Neuronal stem cell (in vitro differentiated cells): Measurements from ENCODE around the gene SIVA1.

Source experiments
- DNase-seq: peaks from one replicate; pipeline ENCODE4 v3.0.0-alpha.2; 2013; ENCODE audit warnings: low spot score
- H2AFZ ChIP-seq: one replicate; pipeline ENCODE4 v1.6.1; 2013; ENCODE audit warnings: mild to moderate bottlenecking, low read length, inconsistent platforms
- H2AK5ac ChIP-seq: 2 replicates; pipeline ENCODE4 v1.6.1; 2013; ENCODE audit warnings: low read depth, mild to moderate bottlenecking, inconsistent platforms, low read length, moderate library complexity, mixed read lengths
- H2BK120ac ChIP-seq: 2 replicates; pipeline ENCODE4 v1.6.1; 2013; ENCODE audit warnings: low read depth, mild to moderate bottlenecking, inconsistent platforms, low read length, moderate library complexity, mixed read lengths
- H2BK12ac ChIP-seq: one replicate; pipeline ENCODE4 v1.6.1; 2013; ENCODE audit warnings: low read length, inconsistent platforms
- H2BK15ac ChIP-seq: 2 replicates; pipeline ENCODE4 v1.6.1; 2013; ENCODE audit warnings: mild to moderate bottlenecking, low read length, inconsistent platforms, mixed read lengths
- H2BK5ac ChIP-seq: one replicate; pipeline ENCODE4 v1.6.1; 2013; ENCODE audit warnings: inconsistent platforms, mild to moderate bottlenecking, low read length, moderate library complexity
- H3K14ac ChIP-seq: one replicate; pipeline ENCODE4 v1.6.1; 2013; ENCODE audit warnings: low read length, inconsistent platforms
- H3K18ac ChIP-seq: 2 replicates; pipeline ENCODE4 v1.6.1; 2013; ENCODE audit warnings: low read length, inconsistent platforms
- H3K23ac ChIP-seq: 2 replicates; pipeline ENCODE4 v1.6.1; 2013; ENCODE audit warnings: low read depth, mild to moderate bottlenecking, mixed read lengths, low read length, inconsistent platforms; ENCODE audit not compliant: poor library complexity
- H3K27ac ChIP-seq: replicated peaks from 3 replicates; pipeline ENCODE4 v1.5.1; 2013; ENCODE audit warnings: low read length, inconsistent platforms
- H3K27me3 ChIP-seq, 3 experiments: 2 replicates each; pipeline ENCODE4 v1.6.1; 2013; ENCODE audit warnings: low read length in 3 of 3, mild to moderate bottlenecking in 2 of 3, inconsistent platforms in 1 of 3, low read depth in 1 of 3, mixed read lengths in 1 of 3, moderate library complexity in 1 of 3; ENCODE audit not compliant: control insufficient read depth in 3 of 3, insufficient read depth in 3 of 3
- H3K36me3 ChIP-seq, 2 donors: replicated peaks in 1 of 2; 2 replicates each; pipeline ENCODE4 v1.6.1; 2013; ENCODE audit warnings: low read length in 2 of 2; ENCODE audit not compliant: control insufficient read depth in 2 of 2, insufficient read depth in 2 of 2
- H3K4ac ChIP-seq: 2 replicates; pipeline ENCODE4 v1.6.1; 2013; ENCODE audit warnings: inconsistent platforms, mild to moderate bottlenecking, low read length, moderate library complexity
- H3K4me1 ChIP-seq, 2 donors: 1 replicate in 1 of 2; 2 replicates in 1 of 2; pipeline ENCODE4 v1.6.1; 2013; ENCODE audit warnings: low read length in 2 of 2, low read depth in 1 of 2; ENCODE audit not compliant: control insufficient read depth in 2 of 2, insufficient read depth in 1 of 2
- H3K4me2 ChIP-seq: one replicate; pipeline ENCODE4 v1.6.1; 2013; ENCODE audit warnings: mild to moderate bottlenecking, low read length, inconsistent platforms; ENCODE audit not compliant: insufficient read depth, poor library complexity, severe bottlenecking
- H3K4me3 ChIP-seq, 2 donors: 2 replicates each; pipeline ENCODE4 v1.5.1; 2013; ENCODE audit warnings: low read length in 2 of 2, mild to moderate bottlenecking in 2 of 2, inconsistent platforms in 1 of 2, moderate library complexity in 1 of 2
- H3K79me1 ChIP-seq: one replicate; pipeline ENCODE4 v1.6.1; 2013; ENCODE audit warnings: low read depth, mild to moderate bottlenecking, inconsistent platforms, low read length, moderate library complexity
- H3K9ac ChIP-seq: one replicate; pipeline ENCODE4 v1.6.1; 2013; ENCODE audit warnings: mild to moderate bottlenecking, low read depth, low read length, inconsistent platforms; ENCODE audit not compliant: poor library complexity
- H3K9me3 ChIP-seq, 2 donors: replicated peaks in 1 of 2; 2 replicates each; pipeline versions ENCODE3 to v1.6.1; 2013; ENCODE audit warnings: low read length in 2 of 2, mild to moderate bottlenecking in 2 of 2, inconsistent platforms in 1 of 2, low read depth in 1 of 2, mixed read lengths in 1 of 2, moderate library complexity in 1 of 2; ENCODE audit not compliant: control insufficient read depth in 2 of 2, insufficient read depth in 1 of 2
- H4K8ac ChIP-seq: one replicate; pipeline ENCODE4 v1.6.1; 2013; ENCODE audit warnings: low read depth, mild to moderate bottlenecking, inconsistent platforms, low read length, moderate library complexity
- H4K91ac ChIP-seq: one replicate; pipeline ENCODE4 v1.6.1; 2013; ENCODE audit warnings: low read length, low read depth, mild to moderate bottlenecking, inconsistent platforms; ENCODE audit not compliant: poor library complexity
- WGBS, 2 donors: extraction: QIAGEN DNeasy Blood & Tissue Kit; methylation state at CpG; one replicate each; pipeline ENCODE4 v1.1.7; 2013; ENCODE audit warnings: missing lambda C conversion rate in 2 of 2, mixed read lengths in 1 of 2; ENCODE audit not compliant: insufficient read length in 2 of 2, insufficient replicate concordance in 1 of 2; ENCODE audit errors: extremely low coverage in 2 of 2; 5-methylcytosine and 5-hydroxymethylcytosine counted together

SIVA1 gene

GRCh38 chr14:104806625-104807465, 53.9 kb downstream of the SIVA1 start:
- H3K4ac ChIP-seq = no peak overlapping the region
- H3K36me3 ChIP-seq = no peaks in the 10 kb centered on the region
- H2BK120ac ChIP-seq = no peak overlapping the region
- no peak overlapping the region for H2BK5ac ChIP-seq
- no peak for DNase-seq
- H3K4me2 ChIP-seq = no peak overlapping the region
- no peak overlapping the region for H3K27ac ChIP-seq
- no peak overlapping the region for H3K14ac ChIP-seq
- no peak overlapping the region for H4K91ac ChIP-seq
- no peak overlapping the region for H2AFZ ChIP-seq
- WGBS, 2 donors = no CpG with 5 or more reads among the region's 10 CpGs
- no peak overlapping the region for H3K9ac ChIP-seq
- H3K9me3 ChIP-seq = no peaks in the 10 kb centered on the region
- peak overlapping the region; percentile 43 for H4K8ac ChIP-seq
- peaks cover 7 to 18% (median 13%) of the 10 kb centered on the region in 3 experiments for H3K27me3 ChIP-seq
- peak overlapping the region; percentile 47 for H3K23ac ChIP-seq
- no peak overlapping the region for H3K18ac ChIP-seq
- H2AK5ac ChIP-seq = no peak overlapping the region
- peaks cover 5% of the 10 kb centered on the region for H3K79me1 ChIP-seq
- H2BK15ac ChIP-seq = no peak overlapping the region
- peaks cover 0 to 6% of the 10 kb centered on the region in 2 donors for H3K4me1 ChIP-seq
- H2BK12ac ChIP-seq = no peak overlapping the region
- H3K4me3 ChIP-seq = no peak overlapping the region

GRCh38 chr14:104808456-104808855, 55.5 kb downstream of the SIVA1 start:
- Histone ChIP-seq H3K36me3 (peaks cover 0 to 2% of the 10 kb centered on the region in 2 donors), H3K27me3 (peaks cover 0 to 3% (median 0%) of the 10 kb centered on the region in 3 experiments), H3K4me2 (no peak overlapping the region), H4K8ac (no peak overlapping the region), H3K4ac (no peak overlapping the region), H3K23ac (no peak overlapping the region), H2BK12ac (no peak overlapping the region), H3K9me3 (no peaks in the 10 kb centered on the region), H2BK120ac (no peak overlapping the region), H3K14ac (no peak overlapping the region), H3K79me1 (peaks cover 5% of the 10 kb centered on the region), H3K4me3 (no peak overlapping the region), H3K4me1 (peaks cover 0 to 4% of the 10 kb centered on the region in 2 donors), H3K27ac (no peak overlapping the region), H2AK5ac (peak overlapping the region; percentile 66), H3K9ac (no peak overlapping the region), H2BK15ac (no peak overlapping the region), H4K91ac (no peak overlapping the region), H3K18ac (no peak overlapping the region), H2AFZ (no peak overlapping the region), H2BK5ac (no peak overlapping the region)
- DNase-seq = no peak
- WGBS, 2 donors = no CpG with 5 or more reads among the region's 6 CpGs
